SJCRH30 (cell line): ENCODE results near the gene TPTE. TPM values are rescaled to one million over a fixed set of nuclear protein-coding genes. Genes with fewer than 3 reads are reported as not detected.
"Not testable (repeated sequence)": the region's sequence is repeated elsewhere in the genome, so short reads cannot be mapped to it uniquely, and the experiment has no call there.

Source experiments
- DNase-seq, 2 experiments: peaks; one replicate each; pipeline ENCODE4 v3.0.0-alpha.2; 2015 to 2020
- H3K27ac ChIP-seq: fragments of 250-450 bp; sonication (Bioruptor Pico); 2 replicates; pipeline ENCODE4 v1.5.1; 2020; ENCODE audit warnings: mild to moderate bottlenecking, moderate library complexity
- H3K27me3 ChIP-seq: fragments of 250-450 bp; sonication (Bioruptor Pico); 2 replicates; pipeline ENCODE4 v1.5.1; 2020; ENCODE audit warnings: mild to moderate bottlenecking, moderate library complexity
- H3K36me3 ChIP-seq: fragments of 250-450 bp; sonication (Bioruptor Pico); 2 replicates; pipeline ENCODE4 v1.5.1; 2020; ENCODE audit warnings: mild to moderate bottlenecking, moderate library complexity
- H3K4me1 ChIP-seq: fragments of 250-450 bp; sonication (Bioruptor Pico); 2 replicates; pipeline ENCODE4 v1.5.1; 2020; ENCODE audit warnings: mild to moderate bottlenecking, moderate library complexity
- H3K4me3 ChIP-seq: fragments of 250-450 bp; sonication (Bioruptor Pico); 2 replicates; pipeline ENCODE4 v1.5.1; 2020; ENCODE audit warnings: mild to moderate bottlenecking, moderate library complexity
- H3K9me3 ChIP-seq: fragments of 250-450 bp; sonication (Bioruptor Pico); replicated peaks from 2 replicates; pipeline ENCODE4 v1.5.1; 2020; ENCODE audit warnings: mild to moderate bottlenecking, moderate library complexity
- total RNA-seq: library from RNA; depleted of rRNA; stranded (reverse); fragments of >200 nt; shearing (Covaris generic); gene quantifications from 2 replicates; pipeline ENCODE4 v1.2.3, GENCODE V29; 2014; rRNA removed

The TPTE gene
- 0.28 and 0.38 TPM in 2 replicates for total RNA-seq

DNA sequence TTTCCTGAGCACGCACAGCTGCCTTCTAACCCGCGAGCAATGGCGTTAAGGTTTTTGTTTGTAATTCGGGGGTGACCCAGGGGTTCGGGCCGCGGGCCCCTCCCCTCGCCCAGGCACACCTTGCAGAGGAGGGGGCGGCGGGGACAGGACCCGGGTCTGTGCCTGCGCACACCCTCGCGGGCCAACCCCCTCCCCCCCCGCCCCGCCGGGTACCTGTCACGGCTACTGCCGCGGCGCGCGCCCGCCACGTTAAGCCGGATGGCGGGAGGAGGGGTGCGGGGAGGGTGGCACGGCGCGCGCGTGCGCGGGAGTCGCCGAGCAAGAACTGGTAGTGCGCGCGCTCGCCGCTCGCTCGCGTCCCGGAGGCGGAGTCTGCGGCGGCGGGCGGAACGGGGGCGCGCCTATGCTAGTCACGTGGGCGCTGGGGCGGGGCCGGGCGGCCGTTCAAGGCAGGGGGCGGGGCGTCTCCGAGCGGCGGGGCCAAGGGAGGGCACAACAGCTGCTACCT is at the start of gene TPTE:
Gene TPTE (plus strand): TSS at position 493 of the 508 bp plus-strand sequence. CDS start 17,141 bp downstream, outside the sequence.
- DNase-seq = no peak
- H3K27me3 ChIP-seq = no peaks in the 10 kb centered on the region
- no peaks in the 10 kb centered on the region for H3K4me1 ChIP-seq
- H3K27ac ChIP-seq = no peak within 1 kb of the TSS
- H3K4me3 ChIP-seq = no peak within 1 kb of the TSS
- H3K36me3 ChIP-seq = no peaks in the 10 kb centered on the region
- no peaks in the 10 kb centered on the region for H3K9me3 ChIP-seq

DNA sequence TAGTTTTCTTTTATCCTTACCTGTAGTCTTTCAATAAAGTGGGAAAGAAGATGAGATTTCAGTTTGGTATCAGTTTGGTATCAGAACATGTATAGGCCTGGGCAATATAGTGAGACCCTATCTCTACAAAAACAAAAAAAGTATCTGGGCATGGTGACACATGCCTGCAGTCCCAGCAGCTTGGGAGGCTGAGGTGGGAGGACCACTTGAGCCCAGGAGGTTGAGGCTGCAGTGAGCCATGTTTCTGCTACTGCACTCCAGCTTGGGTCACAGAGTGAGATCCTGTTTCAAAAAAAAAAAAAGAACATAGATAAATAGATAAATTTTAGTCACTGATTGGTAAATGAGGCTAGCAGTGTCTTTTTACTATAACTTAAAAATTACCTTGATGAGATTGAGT is 49.4 kb upstream of the TPTE start:
- H3K36me3 ChIP-seq, DNase-seq, H3K4me1 ChIP-seq, H3K27me3 ChIP-seq, H3K4me3 ChIP-seq, H3K9me3 ChIP-seq, H3K27ac ChIP-seq: not testable (repeated sequence)

DNA sequence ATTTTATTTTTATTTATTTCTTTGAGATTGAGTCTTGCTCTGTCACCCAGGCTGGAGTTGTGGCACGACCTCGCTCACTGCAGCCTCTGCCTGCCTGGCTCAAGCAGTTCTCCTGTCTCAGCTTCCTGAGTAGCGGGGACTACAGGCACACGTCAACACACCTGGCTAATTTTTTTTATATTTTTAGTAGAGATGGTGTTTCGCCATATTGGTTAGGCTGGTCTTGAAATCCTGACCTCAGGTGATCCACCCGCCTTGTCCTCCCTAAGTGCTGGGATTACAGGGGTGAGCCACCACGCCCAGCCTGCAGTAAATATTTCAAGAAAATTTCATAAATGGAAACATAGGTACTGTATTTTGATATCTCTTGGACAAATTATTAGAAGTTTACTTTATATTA is 43.6 kb upstream of the TPTE start:
- not testable (repeated sequence) for H3K9me3 ChIP-seq, H3K27me3 ChIP-seq, H3K36me3 ChIP-seq, DNase-seq, H3K4me3 ChIP-seq, H3K4me1 ChIP-seq, H3K27ac ChIP-seq

DNA sequence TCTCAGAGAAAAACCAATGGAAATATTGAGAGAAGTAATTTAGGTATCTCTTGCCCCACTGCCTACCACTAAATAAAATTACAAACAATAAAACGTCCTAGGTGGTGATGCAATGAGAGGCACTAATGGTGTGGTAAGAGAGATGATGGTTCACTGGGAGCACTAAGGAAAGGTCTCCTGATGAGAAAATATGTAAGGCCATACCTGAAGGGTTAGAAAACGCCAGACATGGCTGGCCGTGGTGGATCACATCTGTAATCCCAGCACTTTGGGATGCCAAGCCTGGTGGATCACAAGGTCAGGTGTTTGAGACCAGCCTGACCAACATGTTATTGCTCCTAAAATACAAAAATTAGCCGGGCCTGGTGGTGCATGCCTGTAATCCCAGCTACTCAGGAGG is 41.5 kb upstream of the TPTE start:
- not testable (repeated sequence) for DNase-seq, H3K36me3 ChIP-seq, H3K4me1 ChIP-seq, H3K27ac ChIP-seq, H3K27me3 ChIP-seq, H3K9me3 ChIP-seq, H3K4me3 ChIP-seq

DNA sequence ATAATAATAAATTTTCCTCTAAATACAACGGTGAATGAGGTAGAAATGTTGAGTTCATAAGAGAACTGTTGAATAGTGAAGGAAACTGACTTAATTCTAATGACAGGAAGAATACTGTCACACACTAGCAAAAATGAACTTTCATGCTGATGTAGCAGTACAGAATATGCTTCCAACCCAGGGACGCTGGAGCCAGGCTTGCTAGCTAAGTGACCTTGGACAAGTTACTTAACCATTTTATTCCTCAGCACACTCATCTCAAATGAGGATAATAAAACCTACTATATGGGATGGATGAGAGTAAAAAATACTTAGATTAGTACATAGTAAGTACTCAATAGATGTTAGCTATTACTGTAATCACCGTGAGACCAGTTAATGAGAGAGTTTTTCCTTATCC is 36.5 kb upstream of the TPTE start:
- not testable (repeated sequence) for DNase-seq, H3K36me3 ChIP-seq, H3K9me3 ChIP-seq, H3K27ac ChIP-seq, H3K4me1 ChIP-seq, H3K27me3 ChIP-seq, H3K4me3 ChIP-seq

DNA sequence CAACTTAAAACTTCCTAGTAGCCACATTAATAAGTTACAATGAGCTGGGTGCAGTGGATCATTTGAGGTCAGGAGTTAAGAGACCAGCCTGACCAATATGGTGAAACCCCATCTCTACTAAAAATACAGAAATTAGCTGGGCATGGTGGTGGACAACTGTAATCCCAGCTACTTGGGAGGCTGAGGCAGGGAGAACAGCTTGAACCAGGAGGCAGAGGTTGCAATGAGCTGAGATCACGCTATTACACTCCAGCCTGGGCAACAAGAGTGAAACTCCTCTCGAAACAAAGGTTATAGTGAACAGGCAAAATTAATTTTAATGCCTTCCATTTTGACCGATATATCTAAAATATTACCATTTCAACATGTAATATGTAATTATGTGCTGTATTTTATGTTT is 30.9 kb upstream of the TPTE start:
- not testable (repeated sequence) for H3K27me3 ChIP-seq, H3K4me1 ChIP-seq, H3K27ac ChIP-seq, H3K4me3 ChIP-seq, H3K9me3 ChIP-seq, DNase-seq, H3K36me3 ChIP-seq

DNA sequence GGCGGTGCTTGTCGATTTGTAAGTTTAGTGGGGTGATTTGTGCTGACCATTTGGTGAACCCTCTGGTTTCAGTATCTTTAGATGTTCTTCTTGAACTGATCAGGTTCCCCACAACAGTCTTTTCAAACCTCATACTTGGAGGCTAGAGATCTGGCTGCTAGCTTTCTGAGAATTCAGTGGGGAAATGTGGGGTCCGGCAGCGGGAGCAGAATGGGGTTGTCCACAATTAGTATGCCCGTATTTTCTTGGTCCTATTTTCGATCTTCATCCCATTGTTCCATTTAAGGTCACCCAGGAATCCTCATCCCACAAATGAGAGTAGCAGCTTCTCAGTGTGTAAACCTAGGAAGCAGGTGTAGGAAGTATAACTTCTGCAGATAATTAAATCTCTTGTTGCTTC is 10.3 kb upstream of the TPTE start:
- no peaks in the 10 kb centered on the region for H3K4me1 ChIP-seq
- H3K9me3 ChIP-seq = no peaks in the 10 kb centered on the region
- DNase-seq = no peak
- no peak overlapping the region for H3K4me3 ChIP-seq
- no peaks in the 10 kb centered on the region for H3K36me3 ChIP-seq
- no peak overlapping the region for H3K27ac ChIP-seq
- H3K27me3 ChIP-seq = no peaks in the 10 kb centered on the region

DNA sequence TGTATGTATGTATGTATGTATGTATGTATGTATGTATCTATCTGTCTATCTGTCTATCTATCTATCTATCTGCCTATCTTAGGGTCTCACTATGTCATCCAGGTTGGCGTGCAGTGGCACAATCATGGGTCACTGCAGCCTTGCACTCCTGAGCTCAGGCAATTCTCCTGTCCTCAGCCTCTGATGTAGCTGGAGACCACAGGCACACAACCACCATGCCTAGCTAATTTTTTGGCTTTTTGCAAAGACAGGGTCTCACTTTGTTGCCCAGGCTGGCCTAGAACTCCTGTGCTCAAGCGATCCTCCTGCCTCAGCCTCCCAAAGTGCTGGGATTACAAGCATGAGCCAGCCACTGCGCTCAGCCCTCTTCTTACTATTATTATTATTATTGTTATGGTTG is 4.5 kb upstream of the TPTE start:
- not testable (repeated sequence) for H3K27ac ChIP-seq, H3K4me1 ChIP-seq, DNase-seq, H3K27me3 ChIP-seq, H3K4me3 ChIP-seq, H3K36me3 ChIP-seq, H3K9me3 ChIP-seq

DNA sequence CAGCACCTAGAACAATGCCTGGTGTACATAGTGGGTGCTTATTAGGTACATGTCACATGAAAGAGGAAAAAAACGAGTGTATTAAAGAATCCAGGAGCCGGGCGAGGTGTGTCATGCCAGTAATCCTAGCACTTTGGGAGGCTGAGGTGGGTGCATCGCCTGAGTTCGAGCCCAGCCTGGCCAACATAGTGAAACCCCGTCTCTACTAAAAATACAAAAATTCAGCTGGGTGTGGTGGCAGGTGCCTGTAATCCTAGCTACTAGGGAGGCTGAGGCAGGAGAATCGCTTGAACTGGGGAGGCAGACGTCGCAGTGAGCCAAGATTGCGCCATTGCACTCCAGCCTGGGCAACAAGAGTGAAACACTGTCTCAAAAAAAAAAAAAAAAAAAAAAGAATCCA is 3.5 kb upstream of the TPTE start:
- not testable (repeated sequence) for H3K9me3 ChIP-seq, H3K27me3 ChIP-seq, H3K27ac ChIP-seq, H3K36me3 ChIP-seq, H3K4me1 ChIP-seq, H3K4me3 ChIP-seq, DNase-seq

DNA sequence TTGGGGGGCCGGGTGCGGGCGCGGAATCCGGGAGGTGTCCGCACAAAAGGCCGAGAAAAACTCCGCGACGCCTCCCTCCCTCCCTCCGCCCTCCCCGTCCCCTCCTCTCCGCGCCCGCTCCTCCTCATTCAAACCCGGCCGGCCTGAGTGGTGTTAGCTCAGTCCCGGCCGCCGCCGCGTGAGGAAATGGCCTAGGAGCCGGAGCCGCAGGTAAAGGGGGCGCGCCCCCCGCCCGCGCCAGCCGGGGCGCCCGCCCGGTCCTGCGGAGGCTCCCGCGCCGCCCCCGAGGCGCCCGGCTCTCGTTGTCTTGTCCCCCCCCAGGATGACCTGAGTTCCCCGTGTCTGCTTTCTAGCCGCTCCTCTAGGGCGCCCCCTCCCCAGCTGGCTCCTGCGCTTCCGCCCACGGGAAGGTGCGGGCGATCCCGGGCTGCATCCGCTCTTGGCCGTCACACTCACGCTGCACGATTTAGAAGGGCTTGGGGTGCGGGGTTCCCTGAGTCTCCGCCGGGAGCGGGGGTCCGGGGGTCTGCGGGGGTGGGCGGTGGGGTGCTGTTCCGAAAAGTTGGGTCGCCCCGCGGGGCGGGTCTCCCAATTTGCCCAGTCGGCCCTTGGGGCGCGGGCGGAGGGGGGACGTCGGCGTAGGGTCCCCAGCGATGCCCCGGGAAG is 585 bp downstream of the TPTE start:
- not testable (repeated sequence) for H3K27me3 ChIP-seq, H3K4me3 ChIP-seq, H3K36me3 ChIP-seq, H3K4me1 ChIP-seq, H3K9me3 ChIP-seq, H3K27ac ChIP-seq, DNase-seq

DNA sequence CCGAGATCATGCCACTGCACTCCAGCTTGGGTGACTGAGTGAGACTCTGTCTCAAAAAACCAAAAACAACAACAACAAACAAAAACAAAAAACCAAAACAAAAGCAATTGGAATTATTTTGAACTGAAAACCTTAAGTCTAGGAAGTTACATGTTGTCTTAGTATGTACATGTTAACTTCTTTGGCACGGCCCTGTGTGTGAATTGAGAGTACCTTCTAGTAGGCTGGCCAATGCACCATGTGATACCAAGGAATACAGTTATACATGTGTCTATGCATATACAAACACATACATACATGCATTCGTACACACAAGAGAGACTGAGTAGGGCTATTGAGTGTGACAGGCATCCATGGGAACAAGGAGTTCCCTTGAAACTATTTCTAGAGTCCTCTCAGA is 18.6 kb downstream of the TPTE start:
- Histone ChIP-seq H3K36me3 (no peaks in the 10 kb centered on the region), H3K27ac (no peak overlapping the region), H3K4me3 (no peak overlapping the region), H3K27me3 (no peaks in the 10 kb centered on the region), H3K4me1 (no peaks in the 10 kb centered on the region), H3K9me3 (no peaks in the 10 kb centered on the region)
- no peak for DNase-seq

DNA sequence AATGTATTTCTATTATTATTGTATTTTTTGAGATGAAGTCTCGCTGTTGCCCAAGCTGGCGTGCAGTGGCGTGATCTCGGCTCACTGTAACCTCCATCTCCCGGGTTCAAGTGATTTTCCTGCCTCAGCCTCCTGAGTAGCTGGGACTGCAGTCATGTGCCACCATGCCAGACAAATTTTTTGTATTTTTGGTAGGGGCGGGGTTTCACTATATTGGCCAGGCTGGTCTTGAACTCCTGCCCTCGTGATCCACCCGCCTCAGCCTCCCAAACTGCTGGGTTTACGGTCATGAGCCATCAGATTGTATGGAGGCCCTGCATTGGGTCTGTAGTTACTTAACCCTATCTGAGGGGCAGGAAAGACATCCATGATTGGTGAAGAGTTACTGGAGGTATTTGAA is 23.0 kb downstream of the TPTE start:
- not testable (repeated sequence) for H3K27me3 ChIP-seq, H3K4me1 ChIP-seq, H3K36me3 ChIP-seq, H3K9me3 ChIP-seq, DNase-seq, H3K27ac ChIP-seq, H3K4me3 ChIP-seq

DNA sequence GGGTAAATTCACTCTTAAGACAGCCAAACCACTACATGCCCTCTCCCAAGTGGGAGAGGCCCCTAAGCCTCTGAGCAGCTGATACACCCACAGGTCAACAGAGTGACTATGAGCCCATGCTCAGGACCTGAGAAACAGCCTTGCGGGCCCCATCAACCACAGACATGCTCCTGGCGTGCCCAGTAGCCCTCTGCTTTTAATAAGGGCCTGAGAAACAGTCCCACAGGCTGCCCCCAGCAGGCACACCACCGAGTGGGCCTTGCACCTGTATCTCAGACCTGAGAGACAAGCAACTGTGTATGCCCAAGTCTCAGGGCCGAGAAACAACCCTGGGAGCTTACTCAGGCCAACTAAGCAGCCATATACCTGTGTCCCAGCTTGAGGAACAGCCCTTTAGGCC is 26.5 kb downstream of the TPTE start:
- H3K27ac ChIP-seq, H3K4me1 ChIP-seq, DNase-seq, H3K4me3 ChIP-seq, H3K27me3 ChIP-seq, H3K36me3 ChIP-seq, H3K9me3 ChIP-seq: not testable (repeated sequence)

DNA sequence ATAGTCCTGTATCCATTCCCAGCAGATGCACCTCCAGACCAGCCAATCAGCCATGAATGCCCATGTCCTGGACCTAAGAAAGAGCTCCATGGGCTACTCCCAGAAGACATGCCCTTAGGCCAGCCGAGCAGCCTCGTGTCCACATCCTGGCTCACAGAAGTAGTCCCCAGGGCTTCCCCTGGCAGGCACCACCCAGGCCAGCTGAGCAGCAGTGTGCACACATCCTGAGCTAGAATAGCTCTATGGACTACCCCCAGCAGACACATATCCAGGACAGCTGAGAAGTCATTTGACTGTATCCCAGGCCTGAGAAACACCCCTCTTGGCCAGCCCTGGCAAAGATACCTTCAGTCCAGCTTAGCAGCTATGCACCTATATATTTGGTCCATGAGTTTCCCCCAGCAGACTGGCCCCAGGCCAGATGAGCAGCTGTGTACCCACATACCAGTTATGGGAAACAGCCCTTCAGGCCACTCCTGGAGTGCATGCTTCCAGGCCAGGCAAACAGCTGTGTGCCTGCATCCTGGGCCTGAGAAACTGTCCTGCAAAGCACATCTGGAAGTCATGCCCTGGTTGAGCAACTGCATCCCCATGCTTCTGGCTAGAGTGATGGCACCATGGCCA is 27.1 kb downstream of the TPTE start:
- not testable (repeated sequence) for DNase-seq, H3K4me1 ChIP-seq, H3K36me3 ChIP-seq, H3K27ac ChIP-seq, H3K9me3 ChIP-seq, H3K4me3 ChIP-seq, H3K27me3 ChIP-seq

DNA sequence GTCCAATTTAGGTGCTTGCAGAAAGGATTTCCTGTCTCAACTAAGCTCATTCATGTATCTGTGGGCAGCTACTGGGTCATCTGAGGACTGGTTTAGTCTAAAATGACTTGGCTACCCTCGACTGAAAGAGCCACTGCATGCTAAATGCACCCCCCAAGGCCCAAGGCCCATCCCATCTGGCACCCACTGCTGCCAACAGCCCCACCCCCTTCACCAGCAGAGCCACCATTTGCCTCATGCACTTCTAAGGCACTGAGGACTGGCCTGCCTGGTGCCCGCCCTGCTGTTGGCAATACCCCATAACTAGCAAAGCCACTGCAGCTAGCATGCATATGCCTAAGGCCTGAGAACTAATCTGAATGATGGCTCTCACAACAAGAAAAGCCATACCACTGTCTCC is 49.4 kb downstream of the TPTE start:
- not testable (repeated sequence) for H3K9me3 ChIP-seq, DNase-seq, H3K27ac ChIP-seq, H3K4me1 ChIP-seq, H3K27me3 ChIP-seq, H3K4me3 ChIP-seq, H3K36me3 ChIP-seq
